ENCODE measurements around the gene ADGRF5.

GRCh38 chr6:46915380-46915779, 6.4 kb downstream of the ADGRF5 start:
- TF ChIP-seq CTCF (IDR thresholded peaks at IDR 0.05) (no peak), ZFX (IDR thresholded peaks at IDR 0.05; ENCODE audit: borderline replicate concordance) (no peak)

Measured in 22Rv1 (cell line).